ENCODE data around the gene DLL4.
"Not testable (repeated sequence)": the region's sequence is repeated elsewhere in the genome, so short reads cannot be mapped to it uniquely, and the experiment has no call there.

DLL4 gene

GRCh38 chr15:40958723-40959122 lies 29.6 kb downstream of the DLL4 start:
- DNase-seq (ENCODE audit: low spot score) = no peak

GRCh38 chr15:40959331-40960141 lies 30.4 kb downstream of the DLL4 start:
- DNase-seq (ENCODE audit: low spot score) = no peak

- no peak for DNase-seq (ENCODE audit: low spot score)
These were observed 31.2 kb downstream of the DLL4 start for GRCh38 chr15:40960151-40960885.

- DNase-seq (ENCODE audit: low spot score) = no peak
These were observed 31.8 kb downstream of the DLL4 start for GRCh38 chr15:40960925-40961324.

- not testable (repeated sequence) for DNase-seq (ENCODE audit: low spot score)
These were observed 32.6 kb downstream of the DLL4 start for GRCh38 chr15:40961740-40962139.

- not testable (repeated sequence) for DNase-seq (ENCODE audit: low spot score)
These were observed 33.2 kb downstream of the DLL4 start for GRCh38 chr15:40962317-40962716.

- DNase-seq (ENCODE audit: low spot score) = no peak
These were observed 34.1 kb downstream of the DLL4 start for GRCh38 chr15:40963201-40963600.

GRCh38 chr15:40964006-40964405 lies 34.9 kb downstream of the DLL4 start:
- no peak for DNase-seq (ENCODE audit: low spot score)

- no peak for DNase-seq (ENCODE audit: low spot score)
These were observed 35.5 kb downstream of the DLL4 start for GRCh38 chr15:40964634-40965033.

- no peak for DNase-seq (ENCODE audit: low spot score)
These were observed 39.3 kb downstream of the DLL4 start for GRCh38 chr15:40968290-40969085.

GRCh38 chr15:40969363-40969762 lies 40.2 kb downstream of the DLL4 start:
- DNase-seq (ENCODE audit: low spot score) = no peak

- no peak for DNase-seq (ENCODE audit: low spot score)
These were observed 45.7 kb downstream of the DLL4 start for GRCh38 chr15:40974879-40975278.

- DNase-seq (ENCODE audit: low spot score) = no peak
These were observed 47.7 kb downstream of the DLL4 start for GRCh38 chr15:40976819-40977218.

- no peak for DNase-seq (ENCODE audit: low spot score)
These were observed 49.0 kb downstream of the DLL4 start for GRCh38 chr15:40978141-40978540.

GRCh38 chr15:40978562-40978961 lies 49.4 kb downstream of the DLL4 start:
- DNase-seq (ENCODE audit: low spot score) = no peak

GRCh38 chr15:40981186-40981585 lies 52.0 kb downstream of the DLL4 start:
- DNase-seq (ENCODE audit: low spot score) = no peak

GRCh38 chr15:40982855-40983254 lies 53.7 kb downstream of the DLL4 start:
- DNase-seq (ENCODE audit: low spot score) = no peak

GRCh38 chr15:40984406-40984805 lies 55.3 kb downstream of the DLL4 start:
- no peak for DNase-seq (ENCODE audit: low spot score)

- DNase-seq (ENCODE audit: low spot score) = no peak
These were observed 55.8 kb downstream of the DLL4 start for GRCh38 chr15:40984964-40985363.

- DNase-seq (ENCODE audit: low spot score) = no peak
These were observed 56.6 kb downstream of the DLL4 start for GRCh38 chr15:40985541-40986330.

GRCh38 chr15:40986820-40987219 lies 57.7 kb downstream of the DLL4 start:
- DNase-seq (ENCODE audit: low spot score) = no peak

GRCh38 chr15:40988156-40988555 lies 59.0 kb downstream of the DLL4 start:
- DNase-seq (ENCODE audit: low spot score) = no peak
